Endometrial microvascular endothelial cells (primary cell): ENCODE data around the gene PCDHGA1. TPM values are rescaled to one million over a fixed set of nuclear protein-coding genes. Genes with fewer than 3 reads are reported as not detected.

Experiments used
- in situ Hi-C: cut with HindIII; loops from 2 replicates; pipeline ENCODE4 v1.10.0; 2017; ENCODE audit warnings: low sequenced_read_pairs, low pct_unique_long_range_greater_than_20kb; ENCODE audit errors: inconsistent ontology term
- total RNA-seq: library from RNA; depleted of rRNA; stranded (reverse); fragments of >200 nt; gene quantifications from one replicate; pipeline ENCODE4 v1.2.3, GENCODE V29; 2015; ENCODE audit errors: inconsistent ontology term

The PCDHGA1 gene
- total RNA-seq, 1 donor from 2014 or later, result 0.09 TPM

- in situ Hi-C loops, result no loop called here
Measured at GRCh38 chr5:141484310-141484640, 154.0 kb downstream of the PCDHGA1 start.

- in situ Hi-C loops, result no loop called here
Measured at GRCh38 chr5:141484641-141485311, 154.5 kb downstream of the PCDHGA1 start, which contains the start of gene PCDHGC4. TSS of gene PCDHGC4 (plus strand) at chr5:141485030. CDS start at chr5:141485174, 144 bp downstream.

- in situ Hi-C loops, result no loop called here
Measured at GRCh38 chr5:141485321-141486055, 155.2 kb downstream of the PCDHGA1 start.

- in situ Hi-C loops, result no loop called here
Measured at GRCh38 chr5:141486091-141486490, 155.8 kb downstream of the PCDHGA1 start.

- in situ Hi-C loops, result no loop called here
Measured at GRCh38 chr5:141487131-141487530, 156.8 kb downstream of the PCDHGA1 start.

- in situ Hi-C loops, result no loop called here
Measured at GRCh38 chr5:141488591-141489561, 158.6 kb downstream of the PCDHGA1 start, which contains the start of gene PCDHGC5. TSS of gene PCDHGC5 (plus strand) at chr5:141489081. CDS start at chr5:141489241, 160 bp downstream.

- in situ Hi-C loops, result no loop called here
Measured at GRCh38 chr5:141489841-141490240, 159.5 kb downstream of the PCDHGA1 start.

- in situ Hi-C loops, result no loop called here
Measured at GRCh38 chr5:141490271-141490670, 160.0 kb downstream of the PCDHGA1 start.

GRCh38 chr5:141490771-141491170 lies 160.5 kb downstream of the PCDHGA1 start:
- in situ Hi-C loops, result no loop called here

- in situ Hi-C loops, result no loop called here
Measured at GRCh38 chr5:141491323-141492167, 161.2 kb downstream of the PCDHGA1 start.

- in situ Hi-C loops, result no loop called here
Measured at GRCh38 chr5:141492168-141492885, 162.0 kb downstream of the PCDHGA1 start.

GRCh38 chr5:141493500-141494422 lies 163.4 kb downstream of the PCDHGA1 start:
- in situ Hi-C loops, result no loop called here

GRCh38 chr5:141494761-141495452 lies 164.6 kb downstream of the PCDHGA1 start:
- in situ Hi-C loops, result no loop called here

- in situ Hi-C loops, result no loop called here
Measured at GRCh38 chr5:141495453-141495811, 165.1 kb downstream of the PCDHGA1 start.

- in situ Hi-C loops, result no loop called here
Measured at GRCh38 chr5:141496038-141496437, 165.7 kb downstream of the PCDHGA1 start.

GRCh38 chr5:141501761-141502160 lies 171.4 kb downstream of the PCDHGA1 start:
- in situ Hi-C loops, result no loop called here
